BE2C (cell line): Measurements from ENCODE around the gene PGGT1B.

Source experiments
- DNase-seq: peaks from one replicate; pipeline ENCODE4 v3.0.0-alpha.2; 2020
- H3K27me3 ChIP-seq: fragments of 250-450 bp; sonication (Bioruptor Pico); 2 replicates; pipeline ENCODE4 v1.5.1; 2020; ENCODE audit warnings: mild to moderate bottlenecking
- H3K36me3 ChIP-seq: fragments of 250-450 bp; sonication (Bioruptor Pico); 2 replicates; pipeline ENCODE4 v1.5.1; 2020; ENCODE audit warnings: mild to moderate bottlenecking
- H3K4me1 ChIP-seq: fragments of 250-450 bp; sonication (Bioruptor Pico); 2 replicates; pipeline ENCODE4 v1.5.1; 2020
- H3K4me3 ChIP-seq: 2 replicates; pipeline ENCODE4 v1.5.1; 2011; ENCODE audit warnings: low read depth, low read length
- H3K9me3 ChIP-seq: fragments of 250-450 bp; sonication (Bioruptor Pico); 2 replicates; pipeline ENCODE4 v1.5.1; 2020
- CTCF ChIP-seq: IDR thresholded peaks from 2 replicates; pipeline ENCODE4 v1.5.1; 2012; ENCODE audit warnings: mild to moderate bottlenecking, low read depth, low read length

PGGT1B gene

GRCh38 chr5:115284021-115284420 lies 21.3 kb upstream of the PGGT1B start:
- Histone ChIP-seq H3K4me3 (no peak overlapping the region), H3K36me3 (no peaks in the 10 kb centered on the region), H3K9me3 (no peaks in the 10 kb centered on the region), H3K27me3 (no peaks in the 10 kb centered on the region), H3K4me1 (no peaks in the 10 kb centered on the region; the same call in 1 of the 2 replicates)
- no peak for DNase-seq
- TF ChIP-seq CTCF, result no peak

GRCh38 chr5:115282131-115282530 lies 19.5 kb upstream of the PGGT1B start:
- no peak for TF ChIP-seq CTCF
- Histone ChIP-seq H3K4me1 (no peaks in the 10 kb centered on the region; the same call in 1 of the 2 replicates), H3K27me3 (no peaks in the 10 kb centered on the region), H3K36me3 (no peaks in the 10 kb centered on the region), H3K4me3 (no peak overlapping the region), H3K9me3 (no peaks in the 10 kb centered on the region)
- DNase-seq, result no peak

DNA sequence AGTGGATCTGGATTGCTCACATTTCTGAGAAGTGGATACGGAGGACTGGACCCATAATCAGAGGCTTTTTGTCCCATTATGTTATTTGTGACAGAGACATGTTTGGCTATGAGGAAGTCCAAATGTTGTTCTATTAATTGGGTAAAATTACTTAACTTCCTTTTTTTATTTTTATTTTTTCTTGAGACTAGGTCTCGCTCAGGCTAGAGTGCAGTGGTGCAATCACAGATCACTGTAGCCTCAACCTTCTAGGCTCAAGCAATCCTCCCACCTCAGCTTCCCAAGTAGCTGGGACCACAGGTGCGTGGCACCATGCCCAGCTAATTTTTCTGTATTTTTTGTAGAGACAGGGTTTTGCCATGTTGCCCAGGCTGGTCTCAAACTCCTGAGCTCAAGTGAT lies 11.9 kb upstream of the PGGT1B start:
- no peak overlapping the region for H3K4me3 ChIP-seq
- H3K36me3 ChIP-seq, result peaks cover 12% of the 10 kb centered on the region
- no peaks in the 10 kb centered on the region for H3K9me3 ChIP-seq
- DNase-seq, result no peak
- no peak for TF ChIP-seq CTCF
- no peaks in the 10 kb centered on the region for H3K27me3 ChIP-seq
- H3K4me1 ChIP-seq, result no peaks in the 10 kb centered on the region

DNA sequence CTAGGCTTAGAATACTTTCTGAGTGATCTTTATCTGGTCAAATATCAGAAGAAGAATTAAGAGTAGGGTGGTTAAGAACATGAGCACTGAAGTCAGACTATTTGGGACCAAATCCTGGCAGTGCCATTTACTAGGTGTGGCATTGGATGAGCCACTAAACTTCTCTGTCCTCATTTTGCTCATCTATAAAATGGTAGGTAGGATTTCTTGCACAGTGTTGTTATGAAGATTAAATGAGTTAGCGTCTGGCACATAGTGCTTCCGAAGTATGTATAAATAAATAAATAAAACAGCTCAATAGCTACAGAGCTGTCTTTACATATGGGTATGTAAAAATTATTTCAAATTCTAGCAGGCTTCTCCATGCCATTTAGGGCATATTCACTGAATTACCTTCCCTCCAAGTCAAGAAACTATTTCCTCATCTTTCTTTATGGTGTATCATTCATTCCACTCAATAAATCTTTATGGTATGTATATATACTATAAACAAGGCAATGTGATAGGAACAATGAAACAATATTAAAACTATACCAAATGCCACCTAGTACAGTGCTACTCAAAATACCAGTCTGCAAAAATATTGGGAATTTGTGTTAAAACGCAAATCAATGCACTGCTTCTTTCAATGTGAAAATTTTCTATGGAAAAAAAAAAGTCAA lies 9.8 kb upstream of the PGGT1B start:
- DNase-seq, result no peak
- no peak overlapping the region for H3K4me3 ChIP-seq

GRCh38 chr5:115271295-115272050 lies 8.8 kb upstream of the PGGT1B start:
- DNase-seq, result no peak
- no peaks in the 10 kb centered on the region for H3K4me1 ChIP-seq
- no peaks in the 10 kb centered on the region for H3K9me3 ChIP-seq
- TF ChIP-seq CTCF, result no peak
- H3K36me3 ChIP-seq, result peaks cover 12% of the 10 kb centered on the region
- no peak overlapping the region for H3K4me3 ChIP-seq
- no peaks in the 10 kb centered on the region for H3K27me3 ChIP-seq

More for the DNA sequence above, 9.8 kb upstream of the PGGT1B start:
- Histone ChIP-seq H3K4me1 (no peaks in the 10 kb centered on the region), H3K9me3 (no peaks in the 10 kb centered on the region), H3K36me3 (peaks cover 12% of the 10 kb centered on the region), H3K27me3 (no peaks in the 10 kb centered on the region)
- TF ChIP-seq CTCF, result no peak

- Histone ChIP-seq H3K9me3 (no peaks in the 10 kb centered on the region), H3K36me3 (no peaks in the 10 kb centered on the region; the same call in none of the 2 replicates), H3K4me3 (no peak overlapping the region), H3K4me1 (no peaks in the 10 kb centered on the region), H3K27me3 (no peaks in the 10 kb centered on the region)
- TF ChIP-seq CTCF, result no peak
- DNase-seq, result no peak
Observed at GRCh38 chr5:115267617-115268016, 4.9 kb upstream of the PGGT1B start.
